Choroid plexus epithelial cell (primary cell): ENCODE measurements around the gene ANXA1.

ENCODE experiments used
- DNase-seq: peaks from one replicate; pipeline ENCODE4 v3.0.0-alpha.2; 2010; ENCODE audit warnings: low read depth
- H3K4me3 ChIP-seq: 2 replicates; pipeline ENCODE4 v1.5.1; 2011; ENCODE audit warnings: low read depth, mild to moderate bottlenecking, control low read depth, low read length, moderate library complexity
- TF ChIP-seq, protein P1 (sequence below): conservative IDR thresholded peaks from 2 replicates; pipeline ENCODE4 v1.5.1; 2011; ENCODE audit warnings: low read depth, mild to moderate bottlenecking, control low read depth, inconsistent platforms, low read length, moderate library complexity

ANXA1 gene

GRCh38 chr9:73194284-73194683 is 42.6 kb downstream of the ANXA1 start:
- DNase-seq = no peak
- TF ChIP-seq, protein P1, sequence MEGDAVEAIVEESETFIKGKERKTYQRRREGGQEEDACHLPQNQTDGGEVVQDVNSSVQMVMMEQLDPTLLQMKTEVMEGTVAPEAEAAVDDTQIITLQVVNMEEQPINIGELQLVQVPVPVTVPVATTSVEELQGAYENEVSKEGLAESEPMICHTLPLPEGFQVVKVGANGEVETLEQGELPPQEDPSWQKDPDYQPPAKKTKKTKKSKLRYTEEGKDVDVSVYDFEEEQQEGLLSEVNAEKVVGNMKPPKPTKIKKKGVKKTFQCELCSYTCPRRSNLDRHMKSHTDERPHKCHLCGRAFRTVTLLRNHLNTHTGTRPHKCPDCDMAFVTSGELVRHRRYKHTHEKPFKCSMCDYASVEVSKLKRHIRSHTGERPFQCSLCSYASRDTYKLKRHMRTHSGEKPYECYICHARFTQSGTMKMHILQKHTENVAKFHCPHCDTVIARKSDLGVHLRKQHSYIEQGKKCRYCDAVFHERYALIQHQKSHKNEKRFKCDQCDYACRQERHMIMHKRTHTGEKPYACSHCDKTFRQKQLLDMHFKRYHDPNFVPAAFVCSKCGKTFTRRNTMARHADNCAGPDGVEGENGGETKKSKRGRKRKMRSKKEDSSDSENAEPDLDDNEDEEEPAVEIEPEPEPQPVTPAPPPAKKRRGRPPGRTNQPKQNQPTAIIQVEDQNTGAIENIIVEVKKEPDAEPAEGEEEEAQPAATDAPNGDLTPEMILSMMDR = no peak
- H3K4me3 ChIP-seq = no peak overlapping the region

DNA sequence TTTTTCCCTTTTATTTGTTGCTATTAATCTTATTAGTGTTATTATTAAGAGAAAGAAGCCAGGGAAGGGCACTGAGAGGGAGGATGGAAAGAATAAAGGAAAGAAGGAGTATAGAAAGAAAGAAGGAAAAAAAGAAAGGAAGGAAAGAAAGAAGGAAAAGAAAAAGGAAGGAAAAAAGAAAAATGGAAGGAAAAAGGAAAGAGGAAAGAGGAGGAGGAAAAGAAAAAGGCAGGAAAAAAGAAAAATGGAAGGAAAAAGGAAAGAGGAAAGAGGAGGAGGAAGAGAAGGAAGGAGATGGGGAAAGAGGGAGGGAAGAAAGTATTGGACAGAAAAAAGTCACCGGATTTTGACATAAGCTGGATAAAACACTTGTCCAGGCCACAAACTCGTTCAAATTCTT is 47.8 kb downstream of the ANXA1 start:
- no peak for DNase-seq

GRCh38 chr9:73199886-73200285 is 48.2 kb downstream of the ANXA1 start:
- TF ChIP-seq, protein P1 = peak; percentile 62
- no peak overlapping the region for H3K4me3 ChIP-seq
- peak; percentile 39 for DNase-seq

More for the DNA sequence above, 47.8 kb downstream of the ANXA1 start:
- TF ChIP-seq, protein P1 = no peak
- no peak overlapping the region for H3K4me3 ChIP-seq

DNA sequence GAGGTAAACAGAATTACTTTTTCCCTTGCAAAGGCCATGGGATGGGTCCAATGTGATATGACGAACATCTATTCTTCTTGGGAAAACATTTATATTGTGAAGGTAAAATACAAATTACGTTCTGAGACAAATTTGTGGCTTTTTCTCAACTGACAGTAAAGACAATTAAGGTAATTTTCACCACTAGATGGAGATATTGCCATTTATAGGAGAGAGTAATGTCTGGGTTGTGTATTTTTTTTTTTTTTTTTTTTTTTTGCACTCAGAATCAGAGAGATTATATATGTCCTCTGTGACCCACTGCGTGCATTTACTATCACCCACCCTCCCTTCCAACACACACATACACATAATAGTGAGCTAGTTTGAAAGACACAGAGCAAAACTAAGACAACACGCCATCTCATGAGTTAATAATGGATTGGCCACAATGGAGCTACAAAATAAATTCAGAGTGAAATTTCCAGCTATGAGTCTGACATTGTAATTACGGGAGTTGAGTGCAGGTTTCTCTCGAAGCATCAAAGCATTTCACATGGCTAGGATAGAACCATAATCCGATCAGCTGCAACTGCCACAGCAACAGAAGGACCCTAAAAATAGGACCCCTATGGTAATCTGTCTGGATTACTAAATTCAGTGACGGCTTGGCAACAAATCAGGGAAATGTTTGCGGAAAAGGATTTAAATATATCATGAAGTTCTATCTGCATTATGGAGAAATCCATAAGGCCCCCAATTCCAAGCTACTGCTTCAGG is 49.2 kb downstream of the ANXA1 start:
- TF ChIP-seq, protein P1 = peak; percentile 60
- peak; percentile 63 for DNase-seq
- no peak overlapping the region for H3K4me3 ChIP-seq

DNA sequence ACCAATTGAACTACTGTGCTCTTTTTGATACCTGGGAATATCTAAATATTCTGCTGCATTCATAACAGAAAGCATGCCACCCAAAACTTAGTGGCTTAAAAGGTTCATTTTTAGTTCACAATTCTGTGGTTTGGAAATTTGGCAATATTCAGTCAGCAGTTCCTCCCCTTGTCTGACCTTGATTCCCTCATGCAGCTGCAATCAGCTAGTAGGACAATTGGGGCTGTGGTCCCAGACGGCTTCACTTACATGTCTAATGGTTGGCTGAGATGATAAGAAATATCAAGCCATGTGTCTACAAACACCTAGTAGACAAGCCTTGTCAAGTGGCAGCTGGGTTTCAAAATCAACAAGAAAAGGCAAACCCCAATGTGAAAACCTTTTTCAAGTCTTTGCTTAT is 51.3 kb downstream of the ANXA1 start:
- TF ChIP-seq, protein P1 = no peak
- H3K4me3 ChIP-seq = no peak overlapping the region
- no peak for DNase-seq

DNA sequence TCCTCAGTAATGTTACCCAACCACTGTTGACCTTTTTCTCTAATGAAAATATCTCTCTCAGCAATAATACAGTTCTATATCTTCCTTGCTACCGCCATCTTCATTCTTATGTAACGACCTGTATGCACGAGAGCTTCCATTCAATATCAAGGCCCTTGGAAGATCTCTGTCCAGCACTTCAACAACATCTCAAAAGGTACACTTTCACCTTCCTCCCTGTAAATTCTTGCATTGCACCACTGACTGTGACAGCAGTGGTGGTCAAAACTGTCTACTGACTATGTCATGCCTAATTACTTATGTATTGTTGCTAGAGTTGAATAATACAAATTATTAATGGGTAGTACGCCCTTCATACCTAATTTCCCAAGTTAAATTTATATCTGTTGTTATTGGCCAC is 53.3 kb downstream of the ANXA1 start:
- DNase-seq = no peak
- H3K4me3 ChIP-seq = no peak overlapping the region
- TF ChIP-seq, protein P1 = no peak

GRCh38 chr9:73206851-73207250 is 55.2 kb downstream of the ANXA1 start:
- no peak overlapping the region for H3K4me3 ChIP-seq
- no peak for DNase-seq
- TF ChIP-seq, protein P1 = no peak
